PFSK-1 (cell line): ENCODE data around the gene WIPF3.

Source experiments
- FOXP2 ChIP-seq: optimal IDR thresholded peaks from 2 replicates; pipeline ENCODE3; 2011; ENCODE audit warnings: borderline replicate concordance, control low read depth, inconsistent platforms; ENCODE audit not compliant: insufficient read depth; ENCODE audit errors: extremely low read length, extremely low read depth
- POLR2AphosphoS5 ChIP-seq: IDR thresholded peaks from 2 replicates; pipeline ENCODE4 v1.6.1; 2012; ENCODE audit warnings: low read depth, mild to moderate bottlenecking, control low read depth, low read length, moderate library complexity
- REST ChIP-seq, 2 experiments: IDR thresholded peaks; 2 replicates each; pipeline versions ENCODE4 v1.6.1 to v1.8.0; 2011 to 2012; ENCODE audit warnings: low read depth in 2 of 2, low read length in 2 of 2, control low read depth in 1 of 2, inconsistent platforms in 1 of 2, mild to moderate bottlenecking in 1 of 2, moderate library complexity in 1 of 2; ENCODE audit not compliant: insufficient read depth in 1 of 2
- SIN3A ChIP-seq: IDR thresholded peaks from 2 replicates; pipeline ENCODE4 v1.6.1; 2012; ENCODE audit warnings: mild to moderate bottlenecking, low read length, moderate library complexity, borderline replicate concordance; ENCODE audit not compliant: insufficient read depth
- TAF1 ChIP-seq: IDR thresholded peaks from 2 replicates; pipeline ENCODE4 v1.6.1; 2012; ENCODE audit warnings: low read length, control low read depth, borderline replicate concordance; ENCODE audit not compliant: insufficient read depth

WIPF3 gene

GRCh38 chr7:29801929-29802328, 4.4 kb upstream of the WIPF3 start:
- TF ChIP-seq FOXP2: no peak
- no peak for TF ChIP-seq REST (IDR thresholded peaks at IDR 0.05; ENCODE audit: insufficient read depth in 1 of 2, low read depth in 2 of 2, low read length in 2 of 2)
- no peak for TF ChIP-seq SIN3A
- TF ChIP-seq POLR2AphosphoS5: no peak
- TF ChIP-seq TAF1: no peak

GRCh38 chr7:29805031-29805430, 1.3 kb upstream of the WIPF3 start:
- TF ChIP-seq TAF1 (no peak), FOXP2 (no peak), POLR2AphosphoS5 (no peak)

- TF ChIP-seq POLR2AphosphoS5: no peak
- TF ChIP-seq REST (IDR thresholded peaks at IDR 0.05; ENCODE audit: insufficient read depth in 1 of 2, low read depth in 2 of 2, low read length in 2 of 2): no peak
- no peak for TF ChIP-seq SIN3A
- no peak for TF ChIP-seq TAF1
- no peak for TF ChIP-seq FOXP2
Measured at GRCh38 chr7:29805886-29806207, 461 bp upstream of the WIPF3 start.

GRCh38 chr7:29806995-29807841, 910 bp downstream of the WIPF3 start:
- TF ChIP-seq TAF1: no peak
- TF ChIP-seq FOXP2: no peak
- TF ChIP-seq SIN3A: no peak
- TF ChIP-seq REST (IDR thresholded peaks at IDR 0.05; ENCODE audit: insufficient read depth in 1 of 2, low read depth in 2 of 2, low read length in 2 of 2): no peak

GRCh38 chr7:29808075-29808801, 1.9 kb downstream of the WIPF3 start:
- TF ChIP-seq TAF1: no peak
- TF ChIP-seq SIN3A: no peak
- TF ChIP-seq REST (IDR thresholded peaks at IDR 0.05; ENCODE audit: insufficient read depth in 1 of 2, low read depth in 2 of 2, low read length in 2 of 2): no peak
- TF ChIP-seq FOXP2: no peak
- no peak for TF ChIP-seq POLR2AphosphoS5
